Mesenteric fat pad (tissue), 1 donor: ENCODE data around the gene MB21D2. TPM values are rescaled to one million over a fixed set of nuclear protein-coding genes. Genes with fewer than 3 reads are reported as not detected.

ENCODE experiments used
- DNase-seq: peaks from one replicate; pipeline ENCODE4 v3.0.0-alpha.2; 2020; ENCODE audit warnings: low spot score
- total RNA-seq: library from RNA; stranded (reverse); fragmentation: NEBNext Ultra II Directional; extraction: Animal tissue kit (Norgen Biotek cat#: 25700); gene quantifications from one replicate; pipeline ENCODE4 v1.2.1, GENCODE V29; 2021
- donor health status: DM: yes; HTN: yes; CAD: no.

The MB21D2 gene
- total RNA-seq, 1 donor from 2014 or later, result 3.3 TPM

DNA sequence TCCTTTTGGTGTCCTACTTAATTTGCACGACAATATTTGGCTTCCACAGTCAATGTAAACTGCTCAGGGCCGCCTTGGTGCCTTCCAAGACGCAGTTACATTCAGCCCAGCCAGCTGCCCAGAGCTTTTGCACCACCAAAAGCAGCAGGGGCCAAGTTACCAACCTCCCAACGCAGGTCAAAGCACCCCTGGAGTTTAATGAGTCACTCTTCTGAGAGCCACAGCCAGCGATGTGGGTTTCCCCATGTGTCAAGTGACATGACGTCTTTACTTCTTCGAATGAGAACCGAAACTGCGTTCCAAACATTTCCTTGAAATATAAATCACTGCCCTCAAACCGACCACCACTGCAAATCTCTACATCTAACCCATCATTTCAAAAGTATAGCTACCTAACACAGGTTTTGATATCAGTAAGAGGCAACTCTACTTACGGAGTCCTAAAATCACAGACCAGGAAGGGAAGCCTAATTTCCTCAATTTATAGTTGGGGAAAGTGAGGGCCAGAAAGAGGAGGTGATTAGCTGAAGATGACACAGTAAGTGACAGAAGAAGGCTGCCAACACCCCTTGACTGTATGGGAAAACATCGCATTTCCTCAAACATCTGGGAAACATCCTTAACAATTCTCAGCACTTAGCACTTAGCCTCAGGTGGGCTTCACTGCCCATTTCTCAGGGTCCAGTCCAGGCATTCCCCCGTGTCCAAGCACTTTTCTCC lies 24.5 kb downstream of the MB21D2 start:
- no peak for DNase-seq

DNA sequence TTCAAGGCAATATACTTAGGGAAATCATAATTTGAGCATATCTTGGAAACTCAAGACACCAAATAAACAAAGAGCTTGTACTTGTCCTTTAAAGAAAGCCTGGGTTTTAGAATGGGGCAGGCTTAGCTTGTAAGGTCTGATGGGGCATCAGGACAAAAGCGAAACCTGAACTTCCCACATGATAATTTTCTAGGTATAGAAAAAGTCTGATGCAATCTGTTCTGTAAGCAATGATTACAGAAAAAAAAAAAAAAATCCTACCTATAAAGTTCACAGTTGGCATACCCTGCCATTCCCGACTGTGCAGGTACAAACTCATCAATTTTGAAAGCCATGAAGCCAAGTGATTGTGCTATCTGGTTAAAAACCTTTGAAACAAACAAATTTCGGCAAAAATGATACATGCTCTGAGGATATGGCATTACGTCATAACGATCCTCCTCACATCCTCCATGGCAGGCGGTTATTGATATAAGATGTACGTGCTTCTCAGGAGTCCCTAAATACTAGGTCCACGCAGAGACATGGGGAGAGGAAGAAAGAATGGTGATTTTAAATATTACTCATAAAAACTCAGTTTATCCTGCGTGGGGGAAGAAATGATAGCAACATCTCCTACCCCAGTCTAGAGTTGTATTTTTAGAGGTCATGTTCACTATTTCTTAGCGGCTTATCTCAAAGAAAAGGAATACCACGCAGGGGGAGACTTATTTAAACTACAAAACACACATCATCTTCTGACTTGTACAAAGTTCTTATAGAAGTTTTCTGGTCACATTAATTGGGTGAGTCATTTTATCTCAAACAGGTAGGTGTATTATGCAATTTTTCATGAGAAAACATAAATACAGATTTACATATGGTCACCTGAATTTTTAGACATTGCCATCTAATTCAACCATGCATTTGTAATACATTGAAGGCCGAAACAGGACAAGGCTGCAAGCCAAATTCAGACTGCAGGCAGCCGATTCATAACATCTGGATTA lies 27.0 kb downstream of the MB21D2 start:
- DNase-seq, result no peak

DNA sequence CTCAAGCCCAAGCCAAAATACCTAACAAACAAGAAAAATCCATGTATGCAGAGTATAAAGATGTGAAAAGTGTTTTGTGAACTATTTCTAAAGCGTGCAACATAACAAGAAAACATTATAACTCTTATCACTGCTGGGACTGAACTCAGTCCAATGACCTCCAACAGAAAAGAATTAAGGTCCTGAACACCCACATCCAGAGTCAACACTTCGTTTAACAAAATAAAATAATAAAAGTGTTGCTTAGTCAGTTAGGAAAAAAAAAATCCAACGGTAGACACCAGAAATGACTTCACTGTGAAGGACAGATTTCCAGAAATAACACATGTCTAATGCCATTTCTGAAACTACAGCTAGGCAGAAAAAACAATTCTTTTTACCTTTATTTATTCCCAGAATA lies 28.0 kb downstream of the MB21D2 start:
- no peak for DNase-seq

DNA sequence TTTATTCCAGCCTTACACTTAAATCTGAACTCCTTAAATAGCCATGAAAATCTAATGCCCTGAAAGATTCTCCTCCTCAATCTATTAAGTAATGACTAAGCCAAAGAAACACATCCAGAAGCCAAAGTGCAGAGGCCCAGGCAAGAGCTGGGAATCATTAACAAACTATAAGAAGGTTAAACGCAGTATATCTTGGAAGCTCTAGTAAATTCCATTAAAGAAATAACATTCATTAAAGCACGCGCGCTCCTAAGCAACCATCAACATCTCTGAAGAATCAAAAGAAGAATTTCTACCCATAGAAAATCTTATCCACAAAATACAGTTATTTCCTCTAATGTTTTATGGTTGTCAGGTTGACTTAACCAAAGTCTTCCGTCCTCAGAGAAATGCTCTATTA lies 29.5 kb downstream of the MB21D2 start:
- DNase-seq, result no peak

DNA sequence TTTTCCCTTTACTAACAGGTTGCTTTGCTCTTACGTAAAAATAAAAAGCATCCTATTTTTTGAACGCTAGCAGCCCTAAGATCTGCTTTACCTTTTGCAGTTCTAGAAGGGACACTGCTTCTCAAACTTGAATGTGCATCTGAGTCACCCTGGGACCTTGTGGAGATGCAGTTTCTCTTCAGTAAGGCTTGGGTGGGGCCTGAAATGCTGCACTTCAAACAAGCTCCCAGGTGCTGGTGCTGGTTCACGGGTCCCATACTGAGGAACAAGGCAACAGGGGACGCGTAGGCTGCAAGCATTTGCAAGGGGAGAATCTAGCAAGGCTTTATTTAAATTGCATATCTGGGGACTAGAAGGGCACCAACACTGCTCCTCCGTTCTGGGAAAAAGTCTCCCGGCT lies 30.0 kb downstream of the MB21D2 start:
- DNase-seq, result no peak

DNA sequence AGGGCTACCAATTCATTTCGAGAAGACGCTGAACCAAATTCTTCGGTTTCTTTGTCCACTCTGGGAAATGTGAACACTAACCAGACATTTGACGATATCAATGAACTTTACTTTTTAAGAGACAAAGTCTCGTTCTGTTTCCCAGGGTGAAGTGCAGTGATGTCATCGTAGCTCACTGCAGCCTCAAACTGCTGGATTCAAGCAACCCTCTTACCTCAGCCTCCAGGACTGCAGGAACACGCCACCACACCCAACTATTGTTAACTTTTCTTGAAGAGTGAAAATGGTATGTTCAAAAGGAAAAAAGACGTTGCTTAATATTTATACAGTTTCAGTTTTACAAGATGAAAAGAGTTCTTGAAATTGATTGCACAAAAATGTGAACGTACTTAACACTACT lies 30.6 kb downstream of the MB21D2 start:
- no peak for DNase-seq

DNA sequence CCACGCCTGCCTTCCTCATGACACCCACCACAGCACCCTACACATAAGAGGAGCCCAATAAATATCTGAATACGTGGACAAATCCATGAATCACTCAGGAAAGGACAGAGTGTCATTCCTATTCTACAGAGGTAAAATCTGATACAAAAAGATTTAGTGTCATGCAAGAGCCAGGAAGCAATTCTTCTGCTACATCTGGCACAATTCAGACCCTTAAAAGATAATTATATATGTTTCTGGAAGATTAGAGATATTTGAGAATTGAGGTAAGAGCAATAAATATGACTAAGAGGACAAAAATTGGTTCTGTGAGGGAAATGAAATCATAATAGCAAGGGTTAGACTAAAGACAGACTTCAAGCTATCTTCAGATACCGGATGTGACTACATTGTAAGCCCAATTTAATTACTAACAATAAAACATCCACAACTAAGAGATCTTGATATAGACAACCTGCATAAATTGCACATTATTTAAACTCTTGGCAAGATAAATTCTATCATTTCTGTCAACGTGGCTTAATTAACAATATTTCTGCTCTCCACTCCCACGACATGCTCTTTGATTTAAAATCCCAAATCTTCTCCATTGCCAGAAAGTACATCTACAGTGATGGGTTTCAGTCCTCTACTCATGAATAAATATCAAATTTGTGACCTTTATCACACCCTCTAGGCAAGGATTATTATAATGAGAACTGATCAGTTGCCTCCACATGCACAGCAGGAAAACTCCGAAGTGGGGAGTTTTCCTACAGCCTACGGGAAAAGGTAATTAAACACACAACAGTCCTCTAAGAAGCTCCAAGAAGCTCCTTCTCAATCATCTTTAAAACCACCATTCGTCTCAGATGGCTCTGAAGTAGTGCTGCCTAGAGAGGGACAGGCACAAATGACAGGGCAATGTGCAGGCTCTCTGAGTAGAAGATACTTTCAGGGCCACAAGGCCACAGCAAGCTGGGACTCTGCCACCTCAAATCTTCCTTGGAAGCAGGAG lies 32.6 kb downstream of the MB21D2 start:
- no peak for DNase-seq

DNA sequence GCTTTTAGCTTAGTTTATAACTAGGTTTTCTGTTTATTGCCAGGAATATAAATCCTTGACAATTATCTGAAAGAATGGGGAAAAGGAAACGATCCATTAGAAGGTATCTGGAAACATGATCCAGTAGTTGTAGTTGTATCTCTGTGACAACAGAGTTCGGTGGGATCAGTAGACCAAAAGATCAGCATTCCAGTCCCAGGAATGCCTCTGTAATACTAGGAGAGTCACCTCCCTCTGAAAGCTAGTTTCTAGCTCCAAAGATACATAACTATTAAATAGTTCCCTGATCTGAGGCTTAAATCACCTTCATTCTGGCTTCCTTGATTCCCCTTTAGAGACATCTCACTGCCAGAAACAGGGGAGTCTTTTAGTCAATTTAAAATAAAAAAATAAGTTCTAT lies 34.1 kb downstream of the MB21D2 start:
- no peak for DNase-seq

DNA sequence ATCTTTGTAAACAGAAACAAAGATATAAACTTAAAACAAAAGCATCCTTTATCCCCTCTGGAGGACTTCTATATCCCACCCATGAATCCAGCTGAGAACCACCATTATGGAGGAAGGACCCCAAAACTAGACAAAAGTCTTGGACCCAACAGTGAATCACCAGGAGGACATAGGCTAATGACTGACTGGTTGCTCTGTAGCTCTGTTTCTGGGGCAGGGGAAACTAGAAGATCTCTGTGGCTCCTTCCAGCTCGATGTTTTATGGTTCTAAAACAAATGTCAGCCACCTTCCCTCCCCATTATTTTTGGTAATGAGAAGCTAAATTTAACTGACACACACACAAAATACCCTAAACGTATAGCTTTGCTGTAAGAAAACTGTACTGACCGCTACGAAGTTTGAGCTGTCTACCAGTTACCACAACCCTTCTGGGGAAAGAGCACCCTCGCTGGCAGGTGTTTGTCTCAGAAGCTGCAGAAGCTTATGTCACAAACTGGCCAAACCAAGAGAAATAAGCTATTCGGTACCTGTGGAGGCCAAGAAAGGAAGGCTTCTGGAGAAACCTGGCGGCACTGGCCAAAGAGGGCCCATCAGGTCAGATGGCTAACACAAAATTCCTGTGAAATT lies 36.4 kb downstream of the MB21D2 start:
- DNase-seq, result no peak

DNA sequence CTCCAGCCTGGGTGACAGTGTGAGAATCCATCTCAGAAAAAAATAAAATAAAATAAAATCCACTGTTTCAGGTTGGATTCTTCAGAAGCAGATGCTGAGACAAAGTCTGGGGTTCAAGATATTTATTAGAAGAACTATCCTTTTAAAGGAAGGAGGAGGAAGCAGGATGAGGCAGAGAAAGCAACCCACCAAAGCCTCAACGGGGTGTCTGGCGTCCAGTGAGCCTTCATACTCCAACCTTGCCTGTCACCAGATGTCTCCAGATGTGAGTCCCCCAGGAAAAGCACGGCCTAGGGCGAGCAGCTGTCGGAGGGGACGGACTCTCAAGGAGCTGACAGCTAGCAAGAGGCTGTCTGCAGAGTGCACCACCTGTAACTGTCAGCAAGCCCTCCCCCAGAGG lies 37.3 kb downstream of the MB21D2 start:
- no peak for DNase-seq

DNA sequence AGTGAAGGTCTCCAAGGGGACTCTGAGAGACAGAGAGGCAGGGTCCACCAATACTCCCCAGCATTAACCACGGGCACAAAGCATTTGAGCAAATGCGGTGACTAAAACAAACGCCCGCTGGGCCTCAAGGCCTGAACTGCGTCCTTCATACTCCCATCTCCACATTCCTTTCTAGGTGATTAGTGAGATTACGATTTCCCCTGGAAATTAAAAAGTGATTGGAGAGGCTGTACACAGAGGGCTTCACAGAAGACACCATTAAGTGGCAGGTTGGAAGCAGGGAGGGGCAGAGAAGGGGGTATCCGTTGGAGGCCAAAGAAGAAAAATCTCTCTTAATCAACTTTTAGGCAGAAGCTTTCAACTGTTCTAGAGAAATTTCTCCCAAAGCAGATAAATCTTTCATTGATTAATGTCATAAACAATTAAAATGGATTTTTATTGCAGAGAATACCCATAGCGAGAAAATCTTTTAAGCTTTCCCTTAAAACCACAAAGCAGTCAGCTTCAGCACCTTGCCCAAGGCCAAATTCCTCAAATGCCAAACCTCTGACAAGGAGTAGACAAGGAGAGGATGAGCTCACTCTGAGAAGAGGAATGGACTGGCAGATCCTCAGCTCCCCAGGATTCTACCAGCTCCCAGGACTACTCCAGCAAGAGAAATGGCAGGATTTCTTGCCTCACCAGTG lies 38.2 kb downstream of the MB21D2 start:
- no peak for DNase-seq

DNA sequence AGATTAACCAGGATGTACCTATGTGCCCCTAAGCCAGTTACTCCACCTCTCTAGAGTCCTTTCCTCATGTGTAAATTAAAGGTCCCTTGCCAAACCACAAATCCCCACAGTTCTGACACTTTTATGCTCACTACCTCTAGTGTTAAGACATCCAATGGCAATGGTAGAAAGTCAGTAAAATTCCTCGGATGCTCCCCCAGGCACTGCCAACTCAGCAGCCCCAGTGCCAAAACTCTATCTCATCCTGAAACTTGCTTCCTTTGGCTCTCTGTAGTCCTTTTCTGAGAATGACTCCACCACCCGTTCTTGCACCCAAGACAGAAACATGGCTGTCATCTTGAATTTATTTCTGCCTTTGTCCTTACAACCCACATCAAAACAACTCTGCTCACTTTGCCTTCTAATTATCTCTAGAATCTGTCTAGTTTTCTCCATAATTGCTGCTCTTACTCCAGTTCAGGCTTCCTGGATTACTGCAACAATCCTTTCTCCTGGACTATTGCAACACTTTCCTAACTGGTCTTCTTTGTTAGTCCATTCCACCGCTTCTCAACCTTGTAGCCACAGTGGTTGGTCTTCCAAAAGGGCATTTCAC lies 41.6 kb downstream of the MB21D2 start:
- no peak for DNase-seq

DNA sequence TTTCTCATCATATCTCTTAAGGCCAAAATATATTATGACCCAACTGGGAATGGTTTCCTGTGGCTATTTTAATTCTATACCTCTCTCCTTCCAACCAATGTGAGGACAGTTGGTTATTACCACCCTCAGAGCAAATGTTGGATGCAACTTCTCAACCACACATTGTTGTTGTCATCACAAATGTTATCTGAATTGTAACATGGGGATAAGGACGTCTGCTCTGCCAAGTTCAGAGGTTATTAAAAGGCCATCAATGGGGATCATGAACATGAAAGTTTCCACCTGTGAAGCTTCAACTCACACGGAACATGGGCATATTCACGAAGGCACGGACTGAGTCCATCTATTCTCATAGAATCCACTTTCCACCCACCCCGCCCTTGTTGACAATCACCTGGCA lies 46.8 kb downstream of the MB21D2 start:
- no peak for DNase-seq

DNA sequence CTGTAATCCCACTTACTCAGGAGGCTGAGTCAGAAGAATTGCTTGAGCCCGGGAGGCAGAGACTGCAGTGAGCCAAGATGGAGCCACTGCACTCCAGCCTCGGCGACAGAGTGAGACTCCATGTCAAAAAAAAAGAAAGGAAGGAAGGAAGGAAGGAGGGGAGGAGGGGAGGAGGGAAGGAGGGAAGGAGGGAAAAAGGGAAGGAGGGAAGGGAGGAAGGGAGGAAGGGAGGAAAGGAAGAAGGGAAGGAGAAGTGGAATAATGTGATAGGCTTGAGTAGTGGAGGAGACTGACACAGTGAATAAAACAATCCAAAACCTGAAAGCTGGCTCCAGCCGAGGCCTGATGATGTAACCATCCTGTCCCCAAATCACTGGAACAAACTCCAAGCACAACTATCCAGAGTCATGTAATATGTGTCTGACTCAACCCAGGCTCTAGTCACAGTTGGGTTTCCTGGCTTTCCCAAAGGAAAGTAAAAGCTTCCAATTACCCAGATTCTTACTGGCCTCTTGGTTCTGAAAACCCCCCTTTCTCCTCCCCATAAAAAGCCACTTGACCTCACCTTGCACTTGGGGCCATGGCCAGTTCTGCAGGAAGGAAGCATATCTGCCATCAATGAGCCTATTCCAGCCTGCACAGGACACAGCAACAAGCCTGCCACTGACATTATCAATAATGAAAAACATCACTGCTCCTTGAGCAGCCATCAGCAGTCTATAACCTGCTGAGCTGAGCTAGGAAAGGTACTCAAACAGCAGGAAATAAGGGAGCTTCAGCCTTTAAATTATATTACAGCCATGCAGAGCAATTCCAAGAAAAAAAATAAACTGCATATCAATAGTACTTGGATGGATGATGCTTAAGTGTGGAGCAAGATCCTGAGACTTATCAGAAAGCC lies 48.3 kb downstream of the MB21D2 start:
- no peak for DNase-seq

DNA sequence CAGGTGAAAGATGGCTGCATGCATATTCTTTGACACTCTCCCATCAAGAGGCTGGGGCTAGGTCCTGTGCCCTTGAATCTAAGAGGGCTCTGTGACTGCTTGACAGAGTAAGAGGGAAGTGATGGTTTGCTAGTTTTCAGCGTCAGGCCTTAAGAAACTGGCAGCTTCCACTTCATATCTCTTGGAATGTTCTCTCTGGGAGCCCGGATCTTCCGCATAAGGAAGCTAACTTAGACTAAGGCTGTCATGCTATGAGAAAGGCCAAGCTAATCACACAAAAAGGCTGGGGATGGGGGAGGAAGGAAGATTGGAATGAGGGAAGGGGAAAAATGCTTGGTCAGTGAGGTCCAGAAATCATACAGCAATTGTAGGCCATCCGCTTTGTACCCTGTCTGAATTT lies 50.0 kb downstream of the MB21D2 start:
- no peak for DNase-seq

DNA sequence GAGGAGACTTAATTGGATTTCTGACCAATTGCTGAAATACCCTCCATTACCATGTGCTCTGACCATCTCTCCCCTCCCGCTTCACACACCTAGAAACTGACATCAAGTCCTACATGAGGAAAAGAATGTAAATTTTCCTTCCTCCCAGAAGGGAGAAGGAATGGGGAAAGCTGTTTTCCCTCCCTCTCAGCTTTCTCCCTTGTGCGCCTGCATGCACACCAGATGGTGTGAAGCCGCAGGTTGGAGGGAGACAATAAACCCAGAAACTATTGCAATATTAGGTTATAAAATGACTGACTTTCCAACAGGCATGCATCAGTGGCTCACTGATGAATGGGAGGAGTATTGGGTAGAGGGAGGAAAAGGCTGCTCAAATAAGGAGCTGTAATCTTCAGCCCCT lies 50.9 kb downstream of the MB21D2 start:
- DNase-seq, result no peak

DNA sequence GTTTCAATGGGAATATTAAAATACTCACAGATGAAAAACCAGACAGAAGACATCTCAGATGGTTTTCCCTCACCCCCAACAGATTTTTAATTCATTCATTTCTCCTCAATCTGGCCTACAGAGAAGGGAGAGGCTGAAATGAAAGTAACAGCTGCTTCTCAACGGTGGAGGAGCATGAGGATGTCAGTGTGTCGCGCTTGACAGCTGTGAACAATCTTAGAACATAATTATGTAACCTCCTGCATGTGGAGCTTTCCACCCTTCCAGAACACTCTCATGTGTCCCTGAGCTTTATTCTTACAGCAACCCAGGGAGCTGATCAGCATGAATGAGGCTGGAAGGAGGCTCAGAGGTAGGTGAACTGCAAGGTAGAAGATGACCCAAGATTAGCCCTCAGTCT lies 52.7 kb downstream of the MB21D2 start:
- DNase-seq, result no peak

DNA sequence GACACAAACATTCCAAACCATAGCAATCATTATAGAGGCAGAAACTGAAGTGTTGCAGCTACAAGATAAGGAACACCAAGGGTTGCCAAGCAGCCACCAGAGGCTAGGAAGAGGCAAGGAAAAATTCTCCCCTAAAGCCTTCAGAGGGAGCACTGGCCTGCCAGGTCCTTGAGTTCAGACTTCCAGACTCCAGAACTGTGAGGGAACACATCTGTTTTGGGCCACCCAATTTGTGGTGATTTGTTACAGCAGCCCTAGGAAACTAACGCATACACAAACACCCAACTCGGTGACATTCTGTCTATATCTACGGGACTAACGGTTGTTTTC lies 54.6 kb downstream of the MB21D2 start:
- DNase-seq, result no peak
